PC-3 (cell line): ENCODE results near the gene CDH11. TPM values are rescaled to one million over a fixed set of nuclear protein-coding genes. Genes with fewer than 3 reads are reported as not detected.

Experiments
- ATAC-seq: fragments of 200-7000 bp; cut with Tn5 transposase; 2 replicates; pipeline ENCODE4 v1.9.1; 2020; ENCODE audit warnings: mild to moderate bottlenecking, moderate library complexity
- BruUV-seq: library from RNA; stranded (reverse); fragments of 400-500 nt; replicated peaks from 2 replicates; lab custom pipeline; 2021; lab: Mats Ljungman, UMichigan
- CTCF ChIA-PET: fragments of 300-600 bp; sonication (Branson Sonifier 250); formaldehyde crosslinking; loops from one replicate; lab custom pipeline; 2022; ENCODE audit warnings: antibody characterized with exemption; lab: Charles Lee
- POLR2A ChIA-PET: fragments of 300-600 bp; sonication (Branson Sonifier 250); formaldehyde crosslinking; loops from one replicate; lab custom pipeline; 2022; ENCODE audit warnings: antibody characterized with exemption; ENCODE audit not compliant: unreplicated experiment; lab: Charles Lee
- DNase-seq: peaks from one replicate; pipeline ENCODE4 v3.0.0-alpha.2; 2015
- H2AFZ ChIP-seq: fragments of 300-600 bp; sonication (generic); 2 replicates; pipeline ENCODE4 v1.6.0; 2016; ENCODE audit warnings: antibody characterized with exemption, low read length
- H3F3A ChIP-seq: fragments of 300-600 bp; sonication (generic); one replicate; pipeline ENCODE4 v1.6.0; 2017; ENCODE audit warnings: antibody characterized with exemption, low read length, control low read depth, mild to moderate bottlenecking; ENCODE audit not compliant: unreplicated experiment
- H3K27ac ChIP-seq: fragments of 300-600 bp; sonication (generic); 2 replicates; pipeline ENCODE4 v1.5.1; 2016; ENCODE audit warnings: mild to moderate bottlenecking, low read length
- H3K27me3 ChIP-seq: fragments of 300-600 bp; sonication (generic); 2 replicates; pipeline ENCODE4 v1.6.1; 2016; ENCODE audit warnings: low read length, mixed read lengths
- H3K36me3 ChIP-seq: fragments of 300-600 bp; sonication (generic); 2 replicates; pipeline ENCODE4 v1.6.1; 2016; ENCODE audit warnings: low read depth, mixed run types, low read length, mixed read lengths
- H3K4me1 ChIP-seq: fragments of 300-600 bp; sonication (generic); 2 replicates; pipeline ENCODE4 v1.5.1; 2016; ENCODE audit warnings: low read length; ENCODE audit not compliant: insufficient read depth
- H3K4me2 ChIP-seq: fragments of 300-600 bp; sonication (generic); 2 replicates; pipeline ENCODE4 v1.6.0; 2016; ENCODE audit warnings: low read length
- H3K4me3 ChIP-seq: fragments of 300-600 bp; sonication (generic); 2 replicates; pipeline ENCODE4 v1.5.1; 2016; ENCODE audit warnings: mild to moderate bottlenecking, low read length, mixed read lengths
- H3K79me2 ChIP-seq: fragments of 300-600 bp; sonication (generic); 2 replicates; pipeline ENCODE4 v1.6.1; 2017; ENCODE audit warnings: low read length, mixed read lengths
- H3K9ac ChIP-seq: fragments of 300-600 bp; sonication (generic); 2 replicates; pipeline ENCODE4 v1.6.0; 2016; ENCODE audit warnings: mild to moderate bottlenecking, low read length
- H3K9me2 ChIP-seq: fragments of 300-600 bp; sonication (generic); replicated peaks from 2 replicates; pipeline ENCODE4 v1.6.1; 2016; ENCODE audit warnings: mixed run types, low read length, mixed read lengths
- H3K9me3 ChIP-seq: fragments of 300-600 bp; sonication (generic); 2 replicates; pipeline ENCODE4 v1.6.1; 2016; ENCODE audit warnings: low read length, mixed read lengths
- H4K20me1 ChIP-seq: fragments of 300-600 bp; sonication (generic); 2 replicates; pipeline ENCODE4 v1.6.1; 2016; ENCODE audit warnings: low read length, mixed read lengths
- CTCF ChIP-seq: fragments of 300-600 bp; sonication (generic); conservative IDR thresholded peaks from 2 replicates; pipeline ENCODE4 v1.5.1; 2017; ENCODE audit warnings: antibody characterized with exemption, low read depth, mild to moderate bottlenecking, low read length
- EZH2 ChIP-seq: fragments of 300-600 bp; sonication (generic); IDR thresholded peaks from one replicate; pipeline ENCODE4 v1.6.1; 2017; ENCODE audit warnings: antibody characterized with exemption, mild to moderate bottlenecking, low read length; ENCODE audit not compliant: unreplicated experiment
- EZH2phosphoT487 ChIP-seq: fragments of 300-600 bp; sonication (generic); IDR thresholded peaks from 2 replicates; pipeline ENCODE4 v1.6.1; 2018; ENCODE audit warnings: mild to moderate bottlenecking, antibody characterized with exemption, low read length, borderline replicate concordance
- intact Hi-C: fragments of 100-400 bp; cut with micrococcal nuclease; formaldehyde crosslinking; loops from 2 replicates; pipeline ENCODE4 v1.9.0; 2023
- total RNA-seq: library from RNA; depleted of rRNA; stranded (reverse); fragments of >200 nt; gene quantifications from 2 replicates; pipeline ENCODE4 v1.2.3, GENCODE V29; 2014

CDH11 gene
- total RNA-seq, 1 experiment from 2014 or later = 172 TPM

GRCh38 chr16:65117811-65118448, 3.9 kb downstream of the CDH11 start:
- H3K27ac ChIP-seq = no peak overlapping the region
- intact Hi-C loops = loop anchor here (5.0 to 10.0 kb wide), 5 partner anchors 46 to 1656 kb away; no protein-coding TSS in a partner anchor
- no peaks in the 10 kb centered on the region for H3F3A ChIP-seq
- DNase-seq (peak; percentile 75), ATAC-seq (peak; percentile 9; the same call in 1 of the 2 replicates)
- peak overlapping the region; percentile 88 for H3K4me2 ChIP-seq
- H3K4me3 ChIP-seq = peak overlapping the region; percentile 90
- no peaks in the 10 kb centered on the region for H3K27me3 ChIP-seq
- H3K4me1 ChIP-seq = peaks cover 22% of the 10 kb centered on the region
- CTCF ChIA-PET = no interaction called here
- POLR2A ChIA-PET = interaction anchor here (0.6 kb wide), 1 partner anchor 156 kb away, joined by 3 read pairs; no protein-coding TSS in a partner anchor
- TF ChIP-seq EZH2 (no peak), EZH2phosphoT487 (no peak), CTCF (peak; percentile 89)
- H2AFZ ChIP-seq = no peak overlapping the region
- no peaks in the 10 kb centered on the region for H3K9me2 ChIP-seq
- peaks cover 96% of the 10 kb centered on the region for H3K79me2 ChIP-seq
- peaks cover 34% of the 10 kb centered on the region; the same call in 1 of the 2 replicates for H3K36me3 ChIP-seq
- H3K9me3 ChIP-seq = no peaks in the 10 kb centered on the region
- no TSS peak for BruUV-seq
- H3K9ac ChIP-seq = peak overlapping the region; percentile 83; the same call in 1 of the 2 replicates
- H4K20me1 ChIP-seq = peaks cover 40% of the 10 kb centered on the region

- ATAC-seq (no peak), DNase-seq (no peak)
- Histone ChIP-seq H3K36me3 (peaks cover 34% of the 10 kb centered on the region; the same call in 1 of the 2 replicates), H3K9ac (no peak overlapping the region), H3F3A (no peaks in the 10 kb centered on the region), H3K4me3 (peak overlapping the region; percentile 90), H3K27me3 (no peaks in the 10 kb centered on the region), H3K4me2 (peak overlapping the region; percentile 88), H3K9me3 (no peaks in the 10 kb centered on the region), H3K4me1 (peaks cover 29% of the 10 kb centered on the region), H2AFZ (no peak overlapping the region), H4K20me1 (peaks cover 47% of the 10 kb centered on the region), H3K79me2 (peaks cover 99% of the 10 kb centered on the region), H3K27ac (no peak overlapping the region), H3K9me2 (no peaks in the 10 kb centered on the region)
- no TSS peak for BruUV-seq
- TF ChIP-seq CTCF (no peak), EZH2 (no peak), EZH2phosphoT487 (no peak)
- ChIA-PET CTCF (no interaction called here), POLR2A (no interaction called here)
- intact Hi-C loops = loop anchor here (5.0 to 10.0 kb wide), 5 partner anchors 45 to 1655 kb away; no protein-coding TSS in a partner anchor
Measured at GRCh38 chr16:65116818-65117430, 4.9 kb downstream of the CDH11 start.
